A673 (cell line): ENCODE results near the gene SUSD1. TPM values are rescaled to one million over a fixed set of nuclear protein-coding genes. Genes with fewer than 3 reads are reported as not detected.

ENCODE experiments used
- BruUV-seq: library from RNA; stranded (reverse); fragments of 400-500 nt; replicated peaks from 2 replicates; lab custom pipeline; 2021; lab: Mats Ljungman, UMichigan
- CTCF ChIA-PET: fragments of 300-600 bp; sonication (Branson Sonifier 250); formaldehyde crosslinking; loops from one replicate; lab custom pipeline; 2022; ENCODE audit warnings: antibody characterized with exemption; lab: Charles Lee
- POLR2A ChIA-PET: fragments of 300-600 bp; sonication (Branson Sonifier 250); formaldehyde crosslinking; loops from one replicate; lab custom pipeline; 2022; ENCODE audit warnings: antibody characterized with exemption; ENCODE audit not compliant: low non-redundant PET; lab: Charles Lee
- DNase-seq: peaks from one replicate; pipeline ENCODE4 v3.0.0-alpha.2; 2015; ENCODE audit warnings: low spot score
- H3K27ac ChIP-seq: fragments of 200-600 bp; sonication (generic); 2 replicates; pipeline ENCODE4 v1.5.1; 2016; ENCODE audit warnings: mixed run types, low read depth, mild to moderate bottlenecking, mixed read lengths, antibody characterized with exemption, low read length; ENCODE audit not compliant: poor library complexity, severe bottlenecking
- H3K27me3 ChIP-seq: fragments of 200-600 bp; sonication (generic); replicated peaks from 2 replicates; pipeline ENCODE4 v1.6.1; 2017; ENCODE audit warnings: mixed run types, low read depth, mild to moderate bottlenecking, mixed read lengths, antibody characterized with exemption, low read length; ENCODE audit not compliant: insufficient read depth, poor library complexity
- H3K36me3 ChIP-seq: fragments of 200-600 bp; sonication (generic); 2 replicates; pipeline ENCODE4 v1.6.1; 2016; ENCODE audit warnings: mixed run types, mild to moderate bottlenecking, mixed read lengths, antibody characterized with exemption, low read length; ENCODE audit not compliant: insufficient read depth, poor library complexity, severe bottlenecking
- H3K4me1 ChIP-seq: fragments of 200-600 bp; sonication (generic); 2 replicates; pipeline ENCODE4 v1.6.1; 2017; ENCODE audit warnings: mixed run types, mild to moderate bottlenecking, mixed read lengths, antibody characterized with exemption, low read length; ENCODE audit not compliant: insufficient read depth, poor library complexity, severe bottlenecking
- H3K4me3 ChIP-seq: fragments of 200-600 bp; sonication (generic); 2 replicates; pipeline ENCODE4 v1.5.1; 2016; ENCODE audit warnings: low read depth, mixed run types, mild to moderate bottlenecking, mixed read lengths, low read length; ENCODE audit not compliant: poor library complexity, severe bottlenecking
- H3K9me3 ChIP-seq: fragments of 200-600 bp; sonication (generic); 2 replicates; pipeline ENCODE4 v1.6.1; 2016; ENCODE audit warnings: mixed run types, low read depth, mild to moderate bottlenecking, mixed read lengths, antibody characterized with exemption, low read length; ENCODE audit not compliant: poor library complexity, severe bottlenecking
- CTCF ChIP-seq: fragments of 300-800, 200-600 bp; sonication (generic); conservative IDR thresholded peaks from 2 replicates; pipeline ENCODE4 v1.5.1; 2017; ENCODE audit warnings: low read depth, mild to moderate bottlenecking, antibody characterized with exemption, low read length, moderate library complexity, mixed read lengths
- EZH2 ChIP-seq: fragments of 200-600 bp; sonication (generic); IDR thresholded peaks from 2 replicates; pipeline ENCODE4 v1.6.1; 2017; ENCODE audit warnings: borderline replicate concordance, low read depth, mild to moderate bottlenecking, mixed read lengths, antibody characterized with exemption, low read length; ENCODE audit not compliant: poor library complexity, severe bottlenecking
- intact Hi-C: fragments of 100-400 bp; cut with micrococcal nuclease; formaldehyde crosslinking; loops from one replicate; pipeline ENCODE4 v1.10.0; 2022; ENCODE audit not compliant: unreplicated experiment
- total RNA-seq: library from RNA; stranded (reverse); gene quantifications from 2 replicates; pipeline ENCODE4 v1.2.3, GENCODE V29; 2021

Gene SUSD1
- total RNA-seq, 1 experiment from 2014 or later = 14.9 TPM

GRCh38 chr9:112020680-112021596 is 154.2 kb downstream of the SUSD1 start:
- no peaks in the 10 kb centered on the region for H3K4me1 ChIP-seq
- no peak overlapping the region for H3K4me3 ChIP-seq
- no peak for TF ChIP-seq CTCF
- TF ChIP-seq EZH2 = no peak
- H3K36me3 ChIP-seq = no peaks in the 10 kb centered on the region
- H3K27ac ChIP-seq = no peak overlapping the region
- CTCF ChIA-PET = no interaction called here
- H3K27me3 ChIP-seq = no peaks in the 10 kb centered on the region
- intact Hi-C loops = no loop called here
- no TSS peak for BruUV-seq
- POLR2A ChIA-PET = no interaction called here
- DNase-seq = no peak
- H3K9me3 ChIP-seq = no peaks in the 10 kb centered on the region

- POLR2A ChIA-PET = no interaction called here
- no TSS peak for BruUV-seq
- CTCF ChIA-PET = no interaction called here
- no peaks in the 10 kb centered on the region for H3K4me1 ChIP-seq
- H3K36me3 ChIP-seq = no peaks in the 10 kb centered on the region
- no peak for TF ChIP-seq CTCF
- TF ChIP-seq EZH2 = no peak
- no peaks in the 10 kb centered on the region for H3K9me3 ChIP-seq
- no peaks in the 10 kb centered on the region for H3K27me3 ChIP-seq
- DNase-seq = no peak
- H3K4me3 ChIP-seq = no peak overlapping the region
- intact Hi-C loops = no loop called here
- H3K27ac ChIP-seq = no peak overlapping the region
Observed at GRCh38 chr9:112017878-112018277, 157.2 kb downstream of the SUSD1 start.

GRCh38 chr9:112015736-112016135 is 159.4 kb downstream of the SUSD1 start:
- CTCF ChIA-PET = no interaction called here
- POLR2A ChIA-PET = no interaction called here
- H3K4me1 ChIP-seq = no peaks in the 10 kb centered on the region
- no peaks in the 10 kb centered on the region for H3K9me3 ChIP-seq
- BruUV-seq = no TSS peak
- H3K4me3 ChIP-seq = no peak overlapping the region
- H3K27ac ChIP-seq = no peak overlapping the region
- DNase-seq = no peak
- H3K36me3 ChIP-seq = no peaks in the 10 kb centered on the region
- TF ChIP-seq EZH2 = no peak
- no peak for TF ChIP-seq CTCF
- intact Hi-C loops = no loop called here
- H3K27me3 ChIP-seq = no peaks in the 10 kb centered on the region
